Femur (tissue), 1 donor: ENCODE results near the gene INTS4.
"Not testable (repeated sequence)": the region's sequence is repeated elsewhere in the genome, so short reads cannot be mapped to it uniquely, and the experiment has no call there.

ENCODE experiments used
- DNase-seq: peaks from one replicate; pipeline ENCODE4 v3.0.0-alpha.2; 2017

Gene INTS4

DNA sequence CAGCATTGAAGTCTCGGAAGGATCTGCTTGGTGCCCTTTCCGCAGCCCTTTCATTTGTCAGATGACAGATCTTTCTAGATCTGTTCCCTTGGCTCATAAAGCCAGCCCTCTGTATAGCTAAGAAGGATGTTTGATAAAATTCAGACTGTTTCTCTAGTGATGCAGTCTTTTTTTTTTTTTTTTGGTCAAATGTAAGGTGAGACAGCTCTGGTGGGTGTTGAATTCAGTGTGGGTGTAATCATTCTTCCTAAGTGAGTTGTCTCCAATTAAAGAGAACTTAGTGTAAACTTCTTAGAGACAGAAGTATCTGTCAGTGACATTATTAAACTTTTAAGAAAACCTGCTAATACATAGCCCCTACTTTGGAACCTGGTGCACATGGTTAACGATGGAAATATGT is 120.3 kb downstream of the INTS4 start:
- no peak for DNase-seq

DNA sequence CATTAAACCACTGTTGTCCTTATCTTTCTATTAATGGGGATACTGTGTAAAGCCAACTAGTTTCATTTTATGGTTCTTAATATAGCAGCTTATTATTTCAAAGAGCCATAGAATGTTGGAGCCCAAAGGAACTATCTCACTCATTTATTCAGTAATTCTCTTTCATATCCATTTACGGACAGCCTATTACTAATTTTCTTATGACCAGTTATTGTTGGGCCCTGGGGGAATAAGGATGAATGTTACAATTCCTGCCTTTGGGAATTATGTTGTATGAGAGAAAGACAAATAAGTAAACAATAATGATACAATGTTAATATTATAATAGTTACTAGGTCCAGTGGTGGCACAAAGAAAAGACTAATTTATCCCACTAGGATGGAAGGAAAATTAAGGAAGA is 121.1 kb downstream of the INTS4 start:
- DNase-seq: no peak

DNA sequence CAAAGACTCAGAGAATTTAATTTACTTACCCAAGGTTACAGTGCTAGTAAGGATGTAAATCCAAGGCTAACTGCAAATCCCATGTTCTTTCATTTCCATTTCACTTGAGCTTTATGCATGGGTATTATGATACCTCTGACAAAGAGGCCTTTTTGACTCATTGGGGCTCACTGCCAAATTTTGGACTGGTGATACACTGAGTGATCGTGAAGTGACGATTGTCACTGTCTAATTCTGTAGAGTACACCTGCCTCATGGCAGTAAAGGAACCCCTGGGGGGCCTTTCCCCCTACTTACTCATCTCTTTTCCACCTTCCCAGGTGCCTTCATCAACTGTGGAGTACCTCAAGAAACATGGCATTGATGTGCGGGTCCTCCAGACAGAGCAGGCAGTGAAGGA is 122.6 kb downstream of the INTS4 start:
- DNase-seq: no peak

DNA sequence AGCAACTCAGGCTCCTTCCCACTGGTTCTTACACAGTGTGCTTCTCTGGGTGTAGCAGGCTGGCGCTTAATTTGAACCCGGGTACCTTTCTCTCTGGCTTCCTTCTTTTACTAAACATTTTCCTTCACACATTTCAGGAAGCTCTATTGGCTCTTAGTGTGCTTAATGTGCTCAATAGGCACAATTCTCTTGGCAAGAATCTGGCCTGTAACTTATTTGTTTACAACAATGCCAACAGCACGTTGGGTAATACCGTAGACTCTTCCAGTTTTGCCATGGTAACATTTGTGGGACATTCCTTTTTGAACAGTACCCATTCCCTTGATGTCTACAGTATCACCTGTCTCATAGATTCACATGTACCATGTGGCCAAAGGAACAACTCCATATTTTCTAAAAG is 125.7 kb downstream of the INTS4 start:
- no peak for DNase-seq

GRCh38 chr11:77866336-77866735 is 128.1 kb downstream of the INTS4 start:
- no peak for DNase-seq

GRCh38 chr11:77865805-77866204 is 128.7 kb downstream of the INTS4 start:
- DNase-seq: no peak

DNA sequence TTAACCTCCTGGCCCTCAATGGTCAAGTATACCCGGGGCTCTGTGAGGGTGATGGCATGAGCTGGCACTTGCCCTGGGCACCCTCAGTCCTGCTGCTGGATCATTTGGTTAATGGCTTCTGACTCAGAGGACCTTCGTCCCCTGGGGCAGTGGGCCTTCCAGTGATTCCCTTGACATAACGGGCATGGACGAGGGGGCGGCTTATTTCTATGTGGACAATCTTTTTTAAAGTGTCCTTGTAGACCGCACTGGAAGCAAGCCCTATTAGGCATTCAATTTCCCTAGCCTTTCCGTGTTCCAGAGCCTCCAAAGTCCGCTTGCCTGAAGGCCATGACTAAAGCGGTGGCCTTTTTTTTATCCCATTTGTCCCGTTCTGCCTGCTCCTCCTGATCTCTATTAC is 133.0 kb downstream of the INTS4 start:
- DNase-seq: not testable (repeated sequence)

DNA sequence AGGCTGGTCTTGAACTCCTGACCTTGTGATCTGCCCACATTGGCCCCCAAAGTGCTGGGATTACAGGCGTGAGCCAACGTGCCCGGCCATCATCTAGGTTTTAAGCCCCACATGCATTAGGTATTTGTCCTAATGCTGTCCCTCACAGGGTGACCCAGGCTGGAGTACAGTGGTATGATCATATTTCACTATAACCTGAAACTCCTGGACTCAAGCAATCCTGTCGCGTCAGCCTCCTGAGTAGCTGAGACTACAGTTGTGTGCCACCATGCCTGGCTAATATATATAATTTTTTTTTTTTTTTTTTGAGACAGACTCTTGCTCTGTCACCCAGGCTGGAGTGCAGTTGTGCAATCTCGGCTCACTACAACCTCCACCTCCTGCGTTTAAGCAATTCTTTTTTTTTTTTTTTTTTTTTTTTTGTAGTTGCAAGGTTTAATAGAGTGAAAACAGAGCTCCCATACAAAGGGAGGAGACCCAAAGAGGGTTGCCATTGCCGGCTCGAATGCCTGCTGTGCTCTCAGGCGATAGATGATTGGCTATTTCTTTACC is 136.5 kb downstream of the INTS4 start:
- DNase-seq: not testable (repeated sequence)

GRCh38 chr11:77854838-77855237 is 139.6 kb downstream of the INTS4 start:
- DNase-seq: no peak

DNA sequence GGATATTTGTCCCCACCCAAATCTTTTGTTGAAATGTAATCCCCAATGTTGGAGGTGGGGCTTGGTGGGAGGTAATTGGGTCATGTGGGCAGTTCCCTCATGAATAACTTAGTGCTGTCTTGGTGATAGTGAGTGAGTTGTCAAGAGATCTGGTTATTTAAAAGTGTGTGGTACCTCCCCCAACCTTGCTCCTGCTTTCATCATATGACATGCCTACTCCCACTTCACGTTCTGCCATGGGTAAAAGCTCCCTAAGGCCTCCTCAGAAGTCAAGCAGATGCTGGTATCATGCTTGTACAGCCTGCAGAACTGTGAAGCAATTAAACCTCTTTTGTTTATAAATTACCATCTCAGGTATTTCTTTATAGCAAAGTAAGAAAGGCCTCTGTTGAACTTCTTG is 143.0 kb downstream of the INTS4 start:
- DNase-seq: no peak

- DNase-seq: not testable (repeated sequence)
These were observed 150.8 kb downstream of the INTS4 start for GRCh38 chr11:77843700-77844099.

- DNase-seq: no peak
These were observed 151.9 kb downstream of the INTS4 start for GRCh38 chr11:77842441-77843121.

- DNase-seq: no peak
These were observed 161.2 kb downstream of the INTS4 start for GRCh38 chr11:77833302-77833701.

DNA sequence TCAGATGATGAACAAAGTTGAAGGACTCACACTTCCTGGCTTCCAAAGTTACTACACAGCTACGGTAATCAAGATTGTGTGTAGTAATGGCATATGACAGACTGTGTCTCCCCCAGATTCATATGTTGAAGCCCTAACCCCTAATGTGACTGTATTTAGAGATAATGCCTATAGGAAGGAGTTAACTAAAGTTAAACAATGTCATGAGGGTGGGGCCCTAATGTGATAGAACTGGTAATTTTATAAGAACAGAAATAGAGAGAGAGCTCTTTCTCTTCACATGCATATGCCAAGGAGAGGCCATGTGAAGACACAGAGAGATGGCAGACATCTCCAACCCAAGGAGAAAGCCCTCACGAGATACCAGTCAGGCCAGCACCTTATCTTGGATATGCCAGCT is 165.5 kb downstream of the INTS4 start:
- DNase-seq: no peak
